AG09319 (cell line): ENCODE data around the gene NBEA.

Experiments
- DNase-seq: peaks from one replicate; pipeline ENCODE4 v3.0.0-alpha.2; 2010; ENCODE audit warnings: low read depth; ENCODE audit errors: extremely low read depth
- CTCF ChIP-seq: IDR thresholded peaks from 2 replicates; pipeline ENCODE4 v1.5.1; 2011; ENCODE audit warnings: low read depth, mild to moderate bottlenecking, inconsistent platforms, low read length, moderate library complexity

The NBEA gene

DNA sequence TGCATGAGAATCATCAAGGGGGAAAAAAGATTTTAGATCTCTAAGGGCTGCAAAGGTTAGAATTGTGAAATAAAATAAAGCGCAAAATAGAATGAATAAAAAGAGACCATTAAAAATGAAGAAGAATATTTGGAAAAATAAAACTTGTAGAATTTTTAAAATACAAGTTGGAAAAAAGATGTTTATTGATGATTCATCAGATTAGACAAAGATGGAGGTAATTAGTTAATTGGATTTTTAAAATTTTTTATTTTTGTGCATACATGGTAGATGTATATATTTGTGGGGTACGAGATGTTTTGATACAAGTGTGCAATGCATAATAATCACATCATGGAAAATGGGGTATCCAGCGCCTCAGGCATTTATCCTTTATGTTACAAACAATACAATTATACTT is 391.1 kb downstream of the NBEA start:
- no peak for DNase-seq

DNA sequence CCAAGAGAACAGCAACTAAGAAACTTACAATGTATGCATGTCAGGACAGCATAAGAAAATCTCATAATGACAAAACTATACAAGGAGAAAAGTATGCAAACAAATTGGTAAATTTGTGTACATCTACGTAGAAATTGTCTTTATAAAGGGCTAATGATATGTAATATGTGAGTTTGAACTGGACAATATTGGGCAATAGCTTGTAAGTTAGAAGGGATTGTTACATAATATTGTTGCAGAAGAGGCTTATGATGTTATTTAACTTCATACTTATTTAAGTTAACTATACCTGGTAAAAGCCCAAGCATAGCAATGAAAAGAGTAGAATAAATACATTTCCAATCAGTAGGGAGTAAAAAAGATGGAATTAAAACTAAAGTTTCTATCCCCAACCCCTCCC is 400.4 kb downstream of the NBEA start:
- TF ChIP-seq CTCF: no peak

More for the DNA sequence above, 391.1 kb downstream of the NBEA start:
- TF ChIP-seq CTCF: no peak

DNA sequence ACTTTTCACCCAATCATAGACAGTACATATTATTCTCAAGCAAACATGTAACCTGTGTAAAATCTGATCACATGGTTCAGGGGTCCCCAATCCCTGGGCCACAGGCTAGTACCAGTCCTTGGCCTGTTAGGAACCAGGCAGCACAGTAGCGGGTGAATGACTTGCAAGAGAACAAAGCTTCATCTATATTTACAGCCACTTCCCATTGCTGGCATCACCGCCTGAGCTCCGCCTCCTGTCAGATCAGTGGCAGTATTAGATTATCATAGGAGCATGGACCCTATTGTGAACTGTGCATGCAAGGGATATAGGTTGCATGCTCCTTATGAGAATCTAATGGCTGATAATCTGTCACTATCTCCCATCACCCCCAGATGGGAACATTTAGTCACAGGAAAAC is 401.3 kb downstream of the NBEA start:
- no peak for TF ChIP-seq CTCF
- DNase-seq: no peak

More for the DNA sequence above, 400.4 kb downstream of the NBEA start:
- no peak for DNase-seq

DNA sequence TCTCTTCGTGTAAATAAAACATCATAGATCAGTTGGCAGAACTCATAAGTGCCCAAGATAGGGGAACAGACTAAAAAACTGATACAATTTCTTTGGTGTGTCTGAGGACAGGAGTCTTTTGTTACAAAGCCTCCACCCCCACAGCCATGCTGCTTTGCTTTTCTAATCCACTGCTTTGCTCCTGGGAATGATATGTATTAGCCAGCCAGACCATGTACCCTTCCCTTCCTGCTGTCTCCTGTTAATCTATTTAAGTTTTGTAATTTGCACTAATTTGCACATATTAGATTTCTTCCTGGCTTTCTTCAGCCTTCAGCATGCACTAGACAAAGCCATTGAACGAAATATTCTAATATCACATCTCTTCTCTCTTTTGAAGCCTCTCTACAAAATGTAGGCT is 403.9 kb downstream of the NBEA start:
- DNase-seq: no peak
- TF ChIP-seq CTCF: no peak

DNA sequence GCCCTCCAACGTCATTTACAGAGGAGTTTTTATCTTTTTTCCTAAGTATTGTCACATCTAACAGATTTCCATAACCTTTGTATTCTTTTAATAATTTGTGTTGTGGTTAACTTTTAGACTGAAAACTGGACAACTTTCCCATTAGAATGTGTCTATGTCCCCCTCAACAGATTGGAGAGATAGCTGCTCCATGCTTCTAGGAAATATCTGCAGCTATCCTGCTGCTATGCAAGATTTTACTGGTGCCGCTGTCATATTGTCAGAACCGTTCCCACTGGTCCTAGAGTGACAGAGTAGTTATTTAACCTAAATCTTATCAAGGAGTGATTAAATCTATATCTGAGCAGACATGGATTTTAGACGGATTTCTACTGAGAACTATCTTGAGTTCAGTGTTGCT is 404.4 kb downstream of the NBEA start:
- no peak for DNase-seq
- TF ChIP-seq CTCF: no peak

DNA sequence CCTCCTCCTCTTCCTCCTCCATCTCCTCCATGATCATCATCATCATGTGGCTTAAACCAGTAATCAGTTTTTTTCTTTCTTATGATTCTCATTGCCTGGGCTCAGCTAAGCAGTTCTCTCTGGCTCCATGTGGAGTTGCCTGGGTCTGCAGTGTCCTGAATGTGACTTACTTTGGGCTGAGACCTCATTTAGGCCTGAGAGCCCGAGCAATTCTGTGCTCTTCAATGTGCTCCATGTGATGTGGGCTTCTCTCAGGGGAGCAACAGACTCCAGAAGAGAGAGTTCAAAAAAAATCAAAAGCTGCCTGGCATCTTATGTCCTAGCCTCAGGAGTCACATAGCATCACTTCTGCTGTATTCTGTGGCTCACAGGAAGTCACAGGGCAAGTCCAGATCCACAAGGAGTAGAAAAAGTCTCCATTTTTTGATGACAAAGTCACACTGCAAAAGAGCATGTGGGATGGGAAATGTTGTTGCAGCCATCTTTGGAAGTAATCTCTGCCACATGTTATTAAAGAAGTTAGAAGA is 405.7 kb downstream of the NBEA start:
- no peak for TF ChIP-seq CTCF
- DNase-seq: no peak

- DNase-seq: no peak
- TF ChIP-seq CTCF: no peak
These were observed 407.0 kb downstream of the NBEA start for GRCh38 chr13:35349052-35349451.
